ENCODE results near the gene NXPH1.

NXPH1 gene

GRCh38 chr7:8491544-8492489, 58.4 kb downstream of the NXPH1 start:
- no peak overlapping the region for H3K4me3 ChIP-seq
- H3K27me3 ChIP-seq = no peaks in the 10 kb centered on the region
- no peak for TF ChIP-seq Cebpa-rat (IDR thresholded peaks at IDR 0.05)
- H4K20me1 ChIP-seq = no peaks in the 10 kb centered on the region
- no peaks in the 10 kb centered on the region for H3K36me3 ChIP-seq
- H3K9me3 ChIP-seq = peaks cover 4% of the 10 kb centered on the region; the same call in 1 of the 2 replicates
- H3K4me2 ChIP-seq = no peak overlapping the region
- H3K9ac ChIP-seq = no peak overlapping the region
- H3K27ac ChIP-seq = no peak overlapping the region
- no peaks in the 10 kb centered on the region for H3K4me1 ChIP-seq

GRCh38 chr7:8499128-8499527, 65.7 kb downstream of the NXPH1 start:
- no peaks in the 10 kb centered on the region for H3K27me3 ChIP-seq

GRCh38 chr7:8500286-8500685, 66.9 kb downstream of the NXPH1 start:
- no peak for TF ChIP-seq Cebpa-rat (IDR thresholded peaks at IDR 0.05)
- Histone ChIP-seq H3K9me3 (no peaks in the 10 kb centered on the region), H3K27ac (no peak overlapping the region), H3K4me2 (no peak overlapping the region), H3K36me3 (no peaks in the 10 kb centered on the region), H3K27me3 (no peaks in the 10 kb centered on the region), H4K20me1 (no peaks in the 10 kb centered on the region), H3K9ac (no peak overlapping the region), H3K4me3 (no peak overlapping the region), H3K4me1 (no peaks in the 10 kb centered on the region)

More at GRCh38 chr7:8499128-8499527, 65.7 kb downstream of the NXPH1 start:
- Histone ChIP-seq H3K4me2 (no peak overlapping the region), H3K9me3 (no peaks in the 10 kb centered on the region), H3K36me3 (no peaks in the 10 kb centered on the region), H3K27ac (no peak overlapping the region), H3K4me1 (no peaks in the 10 kb centered on the region), H3K9ac (no peak overlapping the region), H3K4me3 (no peak overlapping the region), H4K20me1 (no peaks in the 10 kb centered on the region)
- no peak for TF ChIP-seq Cebpa-rat (IDR thresholded peaks at IDR 0.05)

- no peaks in the 10 kb centered on the region for H3K9me3 ChIP-seq
- no peak for TF ChIP-seq Cebpa-rat (IDR thresholded peaks at IDR 0.05)
These were observed 74.2 kb downstream of the NXPH1 start for GRCh38 chr7:8507566-8507965.

GRCh38 chr7:8509621-8510020, 76.2 kb downstream of the NXPH1 start:
- Histone ChIP-seq H3K4me1 (no peaks in the 10 kb centered on the region), H4K20me1 (no peaks in the 10 kb centered on the region), H3K4me3 (no peak overlapping the region), H3K9me3 (no peaks in the 10 kb centered on the region), H3K27ac (no peak overlapping the region), H3K27me3 (no peaks in the 10 kb centered on the region), H3K9ac (no peak overlapping the region), H3K36me3 (no peaks in the 10 kb centered on the region), H3K4me2 (no peak overlapping the region)
- TF ChIP-seq Cebpa-rat (IDR thresholded peaks at IDR 0.05) = no peak

More at GRCh38 chr7:8507566-8507965, 74.2 kb downstream of the NXPH1 start:
- Histone ChIP-seq H3K27me3 (no peaks in the 10 kb centered on the region), H3K27ac (no peak overlapping the region), H3K9ac (no peak overlapping the region), H3K4me1 (no peaks in the 10 kb centered on the region), H3K36me3 (no peaks in the 10 kb centered on the region), H3K4me2 (no peak overlapping the region), H3K4me3 (no peak overlapping the region), H4K20me1 (no peaks in the 10 kb centered on the region)

- Histone ChIP-seq H3K4me2 (no peak overlapping the region), H3K9me3 (no peaks in the 10 kb centered on the region), H3K4me3 (no peak overlapping the region), H3K9ac (no peak overlapping the region), H3K27ac (no peak overlapping the region), H3K27me3 (no peaks in the 10 kb centered on the region), H3K36me3 (no peaks in the 10 kb centered on the region), H4K20me1 (no peaks in the 10 kb centered on the region), H3K4me1 (no peaks in the 10 kb centered on the region)
- TF ChIP-seq Cebpa-rat (IDR thresholded peaks at IDR 0.05) = no peak
These were observed 78.4 kb downstream of the NXPH1 start for GRCh38 chr7:8511855-8512254.

GRCh38 chr7:8514781-8515519, 81.5 kb downstream of the NXPH1 start:
- Histone ChIP-seq H3K36me3 (no peaks in the 10 kb centered on the region), H3K9ac (no peak overlapping the region), H3K4me2 (no peak overlapping the region), H3K27ac (no peak overlapping the region), H3K4me3 (no peak overlapping the region), H3K4me1 (no peaks in the 10 kb centered on the region), H3K9me3 (no peaks in the 10 kb centered on the region), H4K20me1 (no peaks in the 10 kb centered on the region), H3K27me3 (no peaks in the 10 kb centered on the region)
- no peak for TF ChIP-seq Cebpa-rat (IDR thresholded peaks at IDR 0.05)

- Histone ChIP-seq H4K20me1 (no peaks in the 10 kb centered on the region), H3K36me3 (no peaks in the 10 kb centered on the region), H3K4me3 (no peak overlapping the region), H3K27ac (no peak overlapping the region), H3K9ac (no peak overlapping the region), H3K9me3 (no peaks in the 10 kb centered on the region), H3K27me3 (no peaks in the 10 kb centered on the region), H3K4me2 (no peak overlapping the region), H3K4me1 (no peaks in the 10 kb centered on the region)
- TF ChIP-seq Cebpa-rat (IDR thresholded peaks at IDR 0.05) = no peak
These were observed 82.3 kb downstream of the NXPH1 start for GRCh38 chr7:8515640-8516185.

GRCh38 chr7:8516976-8517375, 83.6 kb downstream of the NXPH1 start:
- H3K27ac ChIP-seq = no peak overlapping the region
- no peaks in the 10 kb centered on the region for H3K4me1 ChIP-seq
- H3K27me3 ChIP-seq = no peaks in the 10 kb centered on the region
- no peaks in the 10 kb centered on the region for H3K9me3 ChIP-seq
- H3K4me3 ChIP-seq = no peak overlapping the region
- no peak overlapping the region for H3K9ac ChIP-seq
- no peak overlapping the region for H3K4me2 ChIP-seq
- TF ChIP-seq Cebpa-rat (IDR thresholded peaks at IDR 0.05) = no peak
- no peaks in the 10 kb centered on the region for H3K36me3 ChIP-seq
- no peaks in the 10 kb centered on the region for H4K20me1 ChIP-seq

- Histone ChIP-seq H3K27ac (no peak overlapping the region), H3K9ac (no peak overlapping the region), H3K36me3 (no peaks in the 10 kb centered on the region), H3K9me3 (peaks cover 20% of the 10 kb centered on the region), H3K4me3 (no peak overlapping the region), H3K27me3 (no peaks in the 10 kb centered on the region), H3K4me2 (no peak overlapping the region), H3K4me1 (no peaks in the 10 kb centered on the region), H4K20me1 (no peaks in the 10 kb centered on the region)
- TF ChIP-seq Cebpa-rat (IDR thresholded peaks at IDR 0.05) = no peak
These were observed 94.9 kb downstream of the NXPH1 start for GRCh38 chr7:8528311-8528710.

All from BLaER1 (cell line).